ENCODE data around the gene LCN10. TPM values are rescaled to one million over a fixed set of nuclear protein-coding genes. Genes with fewer than 3 reads are reported as not detected.

The LCN10 gene
- total and polyA plus RNA-seq, 9 of the 15 experiments (the other 6 are each of a cell fraction or from before 2014, with no cell fraction given): 0.10 to 0.21 (median 0.14) TPM; not detected in 6

DNA sequence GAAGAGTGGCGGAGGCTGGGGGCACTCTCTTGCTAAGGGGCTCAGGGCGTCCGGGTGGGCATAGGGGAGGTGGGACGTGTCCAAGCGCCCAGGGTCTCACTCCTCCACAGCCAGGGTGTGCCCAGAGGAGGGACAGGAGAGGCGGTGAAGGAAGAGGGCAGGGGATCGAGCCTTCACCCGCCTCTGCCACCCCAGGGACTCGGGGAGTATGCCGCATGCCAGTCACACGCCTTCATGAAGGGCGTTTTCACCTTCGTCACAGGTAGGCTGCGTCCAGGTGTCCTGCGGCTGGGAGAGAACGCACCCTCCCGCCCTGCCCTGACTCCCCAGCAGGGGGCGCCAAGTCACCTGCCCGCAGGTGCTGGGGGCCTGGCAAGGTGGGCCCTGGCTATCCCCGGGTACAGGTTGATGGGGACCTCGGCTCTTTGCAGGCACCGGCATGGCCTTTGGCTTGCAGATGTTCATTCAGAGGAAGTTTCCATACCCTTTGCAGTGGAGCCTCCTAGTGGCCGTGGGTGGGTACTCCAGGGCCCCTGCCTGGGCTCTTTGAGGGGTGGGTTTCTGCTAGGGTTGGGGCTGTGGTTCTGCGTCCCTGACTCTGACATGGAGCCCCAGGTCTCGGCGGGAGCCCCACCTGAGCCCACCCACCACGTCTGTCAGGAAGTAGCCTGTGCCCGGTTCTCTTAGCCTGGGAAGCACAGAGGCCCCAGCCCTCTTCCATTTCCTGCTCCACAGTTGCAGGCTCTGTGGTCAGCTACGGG lies 49.0 kb upstream of the LCN10 start (continued):
- TF ChIP-seq HDAC1 (IDR thresholded peaks at IDR 0.05): 0 out of 4 replicates have a peak, but pooled peaks of 1 of the 2 experiments have one; percentile 56
- no peak for TF ChIP-seq ZNF57 (CRISPR knock-in tag; IDR thresholded peaks at IDR 0.05)
- TF ChIP-seq SIN3B (IDR thresholded peaks at IDR 0.05; ENCODE audit: low read depth): peak; percentile 64; the same call in 1 of the 2 replicates
- 0 out of 2 replicates have a peak, but pooled peaks have one; percentile 30 for TF ChIP-seq ZNF143 (CRISPR knock-in tag; IDR thresholded peaks at IDR 0.05)
- no peak for TF ChIP-seq JUN (IDR thresholded peaks at IDR 0.05; ENCODE audit: borderline replicate concordance, low read depth, low read length)
- TF ChIP-seq JUN (CRISPR knock-in tag; IDR thresholded peaks at IDR 0.05; ENCODE audit: borderline replicate concordance): peak; percentile 74; the same call in 1 of the 2 replicates
- TF ChIP-seq ZNF263 (CRISPR knock-in tag; IDR thresholded peaks at IDR 0.05; ENCODE audit: borderline replicate concordance): peak; percentile 59; the same call in 1 of the 2 replicates
- TF ChIP-seq, protein P1, sequence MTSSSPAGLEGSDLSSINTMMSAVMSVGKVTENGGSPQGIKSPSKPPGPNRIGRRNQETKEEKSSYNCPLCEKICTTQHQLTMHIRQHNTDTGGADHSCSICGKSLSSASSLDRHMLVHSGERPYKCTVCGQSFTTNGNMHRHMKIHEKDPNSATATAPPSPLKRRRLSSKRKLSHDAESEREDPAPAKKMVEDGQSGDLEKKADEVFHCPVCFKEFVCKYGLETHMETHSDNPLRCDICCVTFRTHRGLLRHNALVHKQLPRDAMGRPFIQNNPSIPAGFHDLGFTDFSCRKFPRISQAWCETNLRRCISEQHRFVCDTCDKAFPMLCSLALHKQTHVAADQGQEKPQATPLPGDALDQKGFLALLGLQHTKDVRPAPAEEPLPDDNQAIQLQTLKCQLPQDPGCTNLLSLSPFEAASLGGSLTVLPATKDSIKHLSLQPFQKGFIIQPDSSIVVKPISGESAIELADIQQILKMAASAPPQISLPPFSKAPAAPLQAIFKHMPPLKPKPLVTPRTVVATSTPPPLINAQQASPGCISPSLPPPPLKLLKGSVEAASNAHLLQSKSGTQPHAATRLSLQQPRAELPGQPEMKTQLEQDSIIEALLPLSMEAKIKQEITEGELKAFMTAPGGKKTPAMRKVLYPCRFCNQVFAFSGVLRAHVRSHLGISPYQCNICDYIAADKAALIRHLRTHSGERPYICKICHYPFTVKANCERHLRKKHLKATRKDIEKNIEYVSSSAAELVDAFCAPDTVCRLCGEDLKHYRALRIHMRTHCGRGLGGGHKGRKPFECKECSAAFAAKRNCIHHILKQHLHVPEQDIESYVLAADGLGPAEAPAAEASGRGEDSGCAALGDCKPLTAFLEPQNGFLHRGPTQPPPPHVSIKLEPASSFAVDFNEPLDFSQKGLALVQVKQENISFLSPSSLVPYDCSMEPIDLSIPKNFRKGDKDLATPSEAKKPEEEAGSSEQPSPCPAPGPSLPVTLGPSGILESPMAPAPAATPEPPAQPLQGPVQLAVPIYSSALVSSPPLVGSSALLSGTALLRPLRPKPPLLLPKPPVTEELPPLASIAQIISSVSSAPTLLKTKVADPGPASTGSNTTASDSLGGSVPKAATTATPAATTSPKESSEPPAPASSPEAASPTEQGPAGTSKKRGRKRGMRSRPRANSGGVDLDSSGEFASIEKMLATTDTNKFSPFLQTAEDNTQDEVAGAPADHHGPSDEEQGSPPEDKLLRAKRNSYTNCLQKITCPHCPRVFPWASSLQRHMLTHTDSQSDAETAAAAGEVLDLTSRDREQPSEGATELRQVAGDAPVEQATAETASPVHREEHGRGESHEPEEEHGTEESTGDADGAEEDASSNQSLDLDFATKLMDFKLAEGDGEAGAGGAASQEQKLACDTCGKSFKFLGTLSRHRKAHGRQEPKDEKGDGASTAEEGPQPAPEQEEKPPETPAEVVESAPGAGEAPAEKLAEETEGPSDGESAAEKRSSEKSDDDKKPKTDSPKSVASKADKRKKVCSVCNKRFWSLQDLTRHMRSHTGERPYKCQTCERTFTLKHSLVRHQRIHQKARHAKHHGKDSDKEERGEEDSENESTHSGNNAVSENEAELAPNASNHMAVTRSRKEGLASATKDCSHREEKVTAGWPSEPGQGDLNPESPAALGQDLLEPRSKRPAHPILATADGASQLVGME (CRISPR knock-in tag; IDR thresholded peaks at IDR 0.05): peak; percentile 36; the same call in 1 of the 2 replicates
- no peak for TF ChIP-seq ZNF668 (CRISPR knock-in tag; IDR thresholded peaks at IDR 0.05)
- peak; percentile 23 for TF ChIP-seq SMC3 (conservative IDR thresholded peaks at IDR 0.05; ENCODE audit: insufficient read depth, low read depth, low read length)
- 0 out of 2 replicates have a peak, but pooled peaks have one; percentile 58 for TF ChIP-seq MTA1 (IDR thresholded peaks at IDR 0.05; ENCODE audit: borderline replicate concordance)
- TF ChIP-seq KLF1 (tag; IDR thresholded peaks at IDR 0.05): no peak
- TF ChIP-seq XRCC4 (IDR thresholded peaks at IDR 0.05; ENCODE audit: extremely low read depth, insufficient read depth, insufficient read length): no peak
- TF ChIP-seq, protein P2, sequence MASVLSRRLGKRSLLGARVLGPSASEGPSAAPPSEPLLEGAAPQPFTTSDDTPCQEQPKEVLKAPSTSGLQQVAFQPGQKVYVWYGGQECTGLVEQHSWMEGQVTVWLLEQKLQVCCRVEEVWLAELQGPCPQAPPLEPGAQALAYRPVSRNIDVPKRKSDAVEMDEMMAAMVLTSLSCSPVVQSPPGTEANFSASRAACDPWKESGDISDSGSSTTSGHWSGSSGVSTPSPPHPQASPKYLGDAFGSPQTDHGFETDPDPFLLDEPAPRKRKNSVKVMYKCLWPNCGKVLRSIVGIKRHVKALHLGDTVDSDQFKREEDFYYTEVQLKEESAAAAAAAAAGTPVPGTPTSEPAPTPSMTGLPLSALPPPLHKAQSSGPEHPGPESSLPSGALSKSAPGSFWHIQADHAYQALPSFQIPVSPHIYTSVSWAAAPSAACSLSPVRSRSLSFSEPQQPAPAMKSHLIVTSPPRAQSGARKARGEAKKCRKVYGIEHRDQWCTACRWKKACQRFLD (CRISPR knock-in tag; IDR thresholded peaks at IDR 0.05): no peak
- TF ChIP-seq SUPT5H (IDR thresholded peaks at IDR 0.05): no peak; the same call in 1 of the 2 replicates
- TF ChIP-seq, protein P3, sequence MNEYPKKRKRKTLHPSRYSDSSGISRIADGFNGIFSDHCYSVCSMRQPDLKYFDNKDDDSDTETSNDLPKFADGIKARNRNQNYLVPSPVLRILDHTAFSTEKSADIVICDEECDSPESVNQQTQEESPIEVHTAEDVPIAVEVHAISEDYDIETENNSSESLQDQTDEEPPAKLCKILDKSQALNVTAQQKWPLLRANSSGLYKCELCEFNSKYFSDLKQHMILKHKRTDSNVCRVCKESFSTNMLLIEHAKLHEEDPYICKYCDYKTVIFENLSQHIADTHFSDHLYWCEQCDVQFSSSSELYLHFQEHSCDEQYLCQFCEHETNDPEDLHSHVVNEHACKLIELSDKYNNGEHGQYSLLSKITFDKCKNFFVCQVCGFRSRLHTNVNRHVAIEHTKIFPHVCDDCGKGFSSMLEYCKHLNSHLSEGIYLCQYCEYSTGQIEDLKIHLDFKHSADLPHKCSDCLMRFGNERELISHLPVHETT (CRISPR knock-in tag; conservative IDR thresholded peaks at IDR 0.05 in 1 of 2, IDR thresholded peaks at IDR 0.05 in 1 of 2): no peak
- no peak for TF ChIP-seq RCOR1 (IDR thresholded peaks at IDR 0.05; ENCODE audit: borderline replicate concordance in 1 of 2, low read depth in 2 of 2, low read length in 2 of 2)
- TF ChIP-seq CEBPB (tag; IDR thresholded peaks at IDR 0.05): no peak
- no peak for TF ChIP-seq ZNF589 (CRISPR knock-in tag; IDR thresholded peaks at IDR 0.05; ENCODE audit: low read depth)
